ENCODE results near the gene SLC35F6.

Gene SLC35F6

GRCh38 chr2:26731714-26732113, 32.4 kb upstream of the SLC35F6 start:
- POLR2A ChIA-PET = no interaction called here
- TF ChIP-seq CTCF (IDR thresholded peaks at IDR 0.05; ENCODE audit: control extremely low read depth, extremely low read depth, low read depth, missing control alignments) = no peak
- CTCF ChIA-PET = interaction anchor here (2.4 kb wide), 1 partner anchor 13 kb away, joined by 15 read pairs; no protein-coding TSS in a partner anchor
- no peak for DNase-seq (ENCODE audit: extremely low spot score)

GRCh38 chr2:26732446-26732845, 31.6 kb upstream of the SLC35F6 start:
- CTCF ChIA-PET = interaction anchor here (2.4 kb wide), 1 partner anchor 13 kb away, joined by 15 read pairs; no protein-coding TSS in a partner anchor
- DNase-seq (ENCODE audit: extremely low spot score) = no peak
- TF ChIP-seq CTCF (IDR thresholded peaks at IDR 0.05; ENCODE audit: control extremely low read depth, extremely low read depth, low read depth, missing control alignments) = no peak
- POLR2A ChIA-PET = no interaction called here

- no peak for TF ChIP-seq CTCF (IDR thresholded peaks at IDR 0.05; ENCODE audit: control extremely low read depth, extremely low read depth, low read depth, missing control alignments)
- no peak for DNase-seq (ENCODE audit: extremely low spot score)
- ChIA-PET CTCF (interaction anchor here (1.1 to 4.5 kb wide), 3 partner anchors 8 to 13 kb away, joined by 3 to 26 read pairs (median 3); no protein-coding TSS in a partner anchor), POLR2A (no interaction called here)
Observed at GRCh38 chr2:26733413-26733812, 30.7 kb upstream of the SLC35F6 start.

- ChIA-PET POLR2A (no interaction called here), CTCF (interaction anchor here (4.5 kb wide), 1 partner anchor 11 kb away, joined by 26 read pairs; no protein-coding TSS in a partner anchor)
- TF ChIP-seq CTCF (IDR thresholded peaks at IDR 0.05; ENCODE audit: control extremely low read depth, extremely low read depth, low read depth, missing control alignments) = no peak
Observed at GRCh38 chr2:26735097-26735496, 29.0 kb upstream of the SLC35F6 start.

GRCh38 chr2:26735883-26736588, 28.0 kb upstream of the SLC35F6 start:
- ChIA-PET CTCF (interaction anchor here (4.5 kb wide), 1 partner anchor 10 kb away, joined by 26 read pairs; no protein-coding TSS in a partner anchor), POLR2A (no interaction called here)
- DNase-seq (ENCODE audit: extremely low spot score) = no peak
- TF ChIP-seq CTCF (IDR thresholded peaks at IDR 0.05; ENCODE audit: control extremely low read depth, extremely low read depth, low read depth, missing control alignments) = no peak

More at GRCh38 chr2:26735097-26735496, 29.0 kb upstream of the SLC35F6 start:
- DNase-seq (ENCODE audit: extremely low spot score) = no peak

- DNase-seq (ENCODE audit: extremely low spot score) = no peak
- no peak for TF ChIP-seq CTCF (IDR thresholded peaks at IDR 0.05; ENCODE audit: control extremely low read depth, extremely low read depth, low read depth, missing control alignments)
- ChIA-PET POLR2A (no interaction called here), CTCF (interaction anchor here (1.6 to 4.5 kb wide), 2 partner anchors 9 to 131 kb away, joined by 5 to 26 read pairs; no protein-coding TSS in a partner anchor)
Observed at GRCh38 chr2:26737221-26737620, 26.9 kb upstream of the SLC35F6 start.

All from GM10248 (cell line).